Mucosa of descending colon (tissue), 3 donors: ENCODE data around the gene FSTL1. TPM values are rescaled to one million over a fixed set of nuclear protein-coding genes. Genes with fewer than 3 reads are reported as not detected.

ENCODE experiments used
- ATAC-seq: fragments of 200-7000 bp; cut with Tn5 transposase; one replicate; pipeline ENCODE4 v1.9.1; 2020; ENCODE audit warnings: mild to moderate bottlenecking, moderate library complexity
- DNase-seq, 3 donors: peaks; one replicate each; pipeline ENCODE4 v3.0.0-alpha.2; 2020
- H3K36me3 ChIP-seq: fragments of 200-600 bp; one replicate; pipeline ENCODE4 v1.8.0; 2021; ENCODE audit warnings: low read depth, mild to moderate bottlenecking
- H3K4me1 ChIP-seq: fragments of 200-600 bp; one replicate; pipeline ENCODE4 v1.8.0; 2021; ENCODE audit warnings: low read depth, mild to moderate bottlenecking
- H3K4me3 ChIP-seq: fragments of 200-600 bp; one replicate; pipeline ENCODE4 v1.8.0; 2021; ENCODE audit warnings: mild to moderate bottlenecking
- H3K9me3 ChIP-seq: fragments of 200-600 bp; one replicate; pipeline ENCODE4 v1.8.0; 2021; ENCODE audit warnings: mild to moderate bottlenecking
- CTCF ChIP-seq: fragments of 200-600 bp; IDR thresholded peaks from one replicate; pipeline ENCODE4 v1.8.0; 2022; ENCODE audit warnings: antibody characterized with exemption, mild to moderate bottlenecking
- intact Hi-C, 2 donors: fragments of 100-400 bp; cut with DNase I in 1 of 2; cut with micrococcal nuclease in 1 of 2; formaldehyde crosslinking; loops; one replicate each; pipeline versions ENCODE4 v1.11.0 to v1.11.1; 2022; cut with DNase I, micrococcal nuclease
- total RNA-seq, 3 donors: library from RNA; stranded (reverse); fragmentation: NEBNext Ultra II Directional in 2 of 3; extraction: Animal tissue kit (Norgen Biotek cat#: 25700) in 2 of 3; gene quantifications; one replicate each; pipeline versions ENCODE4 v1.2.1 to v1.2.4, GENCODE V29; 2021 to 2023
- donor health status: DM: no; HTN: no; CAD: no; lungs with moderate emphysema.
- donor health status: DM: no; HTN: no; CAD: no.
- donor health status: DM: no; HTN: yes; CAD: no.

Gene FSTL1
- total RNA-seq, 3 donors from 2014 or later, result 28.1 to 246 (median 108) TPM

- ATAC-seq (no peak), DNase-seq (no peak)
- intact Hi-C loops, result no loop called here
- TF ChIP-seq CTCF, result no peak
- Histone ChIP-seq H3K9me3 (no peaks in the 10 kb centered on the region), H3K4me3 (no peak overlapping the region), H3K4me1 (no peaks in the 10 kb centered on the region), H3K36me3 (no peaks in the 10 kb centered on the region)
These were observed 20.9 kb upstream of the FSTL1 start for GRCh38 chr3:120471643-120472042.

GRCh38 chr3:120470870-120471269 lies 20.1 kb upstream of the FSTL1 start:
- no peak for DNase-seq
- Histone ChIP-seq H3K4me3 (no peak overlapping the region), H3K4me1 (no peaks in the 10 kb centered on the region), H3K36me3 (no peaks in the 10 kb centered on the region), H3K9me3 (no peaks in the 10 kb centered on the region)
- intact Hi-C loops, result no loop called here
- ATAC-seq, result no peak
- TF ChIP-seq CTCF, result no peak

- intact Hi-C loops, result no loop called here
- ATAC-seq (no peak), DNase-seq (no peak)
- no peak overlapping the region for H3K4me3 ChIP-seq
- no peaks in the 10 kb centered on the region for H3K36me3 ChIP-seq
- no peaks in the 10 kb centered on the region for H3K9me3 ChIP-seq
- no peaks in the 10 kb centered on the region for H3K4me1 ChIP-seq
- no peak for TF ChIP-seq CTCF
These were observed 19.1 kb upstream of the FSTL1 start for GRCh38 chr3:120469882-120470301.

GRCh38 chr3:120469440-120469839 lies 18.6 kb upstream of the FSTL1 start:
- DNase-seq (no peak), ATAC-seq (no peak)
- Histone ChIP-seq H3K4me3 (no peak overlapping the region), H3K36me3 (no peaks in the 10 kb centered on the region), H3K4me1 (no peaks in the 10 kb centered on the region), H3K9me3 (no peaks in the 10 kb centered on the region)
- intact Hi-C loops, result no loop called here
- no peak for TF ChIP-seq CTCF

GRCh38 chr3:120468635-120469295 lies 18.0 kb upstream of the FSTL1 start:
- intact Hi-C loops, result no loop called here
- Histone ChIP-seq H3K4me3 (no peak overlapping the region), H3K4me1 (no peaks in the 10 kb centered on the region), H3K36me3 (no peaks in the 10 kb centered on the region), H3K9me3 (no peaks in the 10 kb centered on the region)
- TF ChIP-seq CTCF, result no peak
- ATAC-seq, result no peak
- no peak for DNase-seq
